Effector CD8-positive, alpha-beta T cell (primary cell): ENCODE results near the gene SPRY1.

ENCODE experiments used
- DNase-seq: peaks from one replicate; lab custom pipeline; 2025; lab: John Stamatoyannopoulos, UW

SPRY1 gene

GRCh38 chr4:123443401-123444289 lies 47.0 kb downstream of the SPRY1 start:
- DNase-seq, result no peak

- DNase-seq, result no peak
Observed at GRCh38 chr4:123444290-123444731, 47.7 kb downstream of the SPRY1 start.

DNA sequence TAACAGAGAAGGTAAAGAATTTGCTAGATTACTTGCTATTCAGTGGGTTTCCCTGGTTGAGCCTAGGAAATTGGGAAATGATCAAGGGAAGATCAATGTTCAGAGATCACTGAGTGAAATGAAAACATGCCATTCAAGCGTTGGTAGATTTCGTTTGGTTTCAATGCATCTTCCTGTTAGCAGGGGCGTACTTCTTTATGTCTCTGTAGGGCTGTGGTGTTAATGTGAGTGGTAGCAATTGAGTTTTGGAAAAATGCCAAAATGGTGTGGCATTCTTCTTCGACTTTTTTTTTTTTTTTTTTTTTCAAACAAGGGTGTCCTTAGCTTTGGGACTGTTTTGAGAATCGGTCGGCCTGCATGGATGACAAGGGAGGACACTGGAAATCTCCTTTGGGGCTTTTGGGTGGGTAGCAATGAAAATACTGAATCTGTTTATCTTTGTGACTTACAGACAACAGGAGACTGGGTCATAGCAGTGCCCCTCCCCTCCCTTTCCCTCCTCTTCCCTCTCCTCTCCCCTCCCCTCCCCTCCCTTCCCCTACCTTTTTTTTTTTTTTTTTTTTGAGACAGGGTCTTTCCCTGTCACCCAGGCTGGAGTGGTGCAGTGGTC lies 50.4 kb downstream of the SPRY1 start:
- no peak for DNase-seq

DNA sequence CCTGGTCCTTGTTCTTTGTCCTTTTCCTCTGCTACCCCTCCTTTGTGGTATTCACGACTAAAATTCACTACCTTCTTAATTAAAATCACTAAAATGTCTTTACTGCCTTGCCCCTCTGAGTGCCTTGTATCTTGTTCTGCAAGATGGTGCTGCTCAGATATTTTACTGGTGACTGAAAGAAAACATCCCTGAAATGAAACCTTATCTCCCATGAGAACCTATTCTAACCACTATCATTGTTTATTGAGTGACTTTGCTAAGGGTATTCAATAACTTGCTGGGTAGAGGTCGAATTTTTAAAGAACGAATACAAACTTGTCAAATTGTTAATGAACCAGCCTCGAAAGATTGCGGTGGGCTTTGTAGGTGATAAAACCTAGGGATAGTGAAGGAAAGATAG lies 52.8 kb downstream of the SPRY1 start:
- no peak for DNase-seq

DNA sequence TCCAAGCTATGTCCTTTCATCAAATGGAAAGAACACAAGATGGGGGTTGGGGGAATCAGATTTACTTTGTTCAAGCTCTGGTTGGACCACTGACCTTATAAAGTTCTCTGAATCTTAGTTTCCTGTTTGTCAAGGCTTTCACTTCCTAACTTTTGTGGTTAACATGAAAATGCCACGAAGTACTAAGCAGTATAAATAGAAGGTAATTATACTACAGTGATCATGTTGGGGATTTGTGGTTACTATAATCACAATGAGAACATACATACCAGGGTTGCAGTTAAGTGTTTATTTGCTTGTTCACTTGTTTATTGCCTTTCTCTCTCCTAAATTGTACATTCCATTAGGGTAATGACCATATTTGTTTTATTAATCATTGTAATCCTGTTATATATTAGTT lies 53.2 kb downstream of the SPRY1 start:
- no peak for DNase-seq

GRCh38 chr4:123450393-123450792 lies 53.8 kb downstream of the SPRY1 start:
- no peak for DNase-seq

- DNase-seq, result no peak
Observed at GRCh38 chr4:123452616-123453015, 56.0 kb downstream of the SPRY1 start.

GRCh38 chr4:123453061-123453680 lies 56.6 kb downstream of the SPRY1 start:
- DNase-seq, result no peak
